Endothelial cell of umbilical vein (primary cell): ENCODE data around the gene SLC25A41. TPM values are rescaled to one million over a fixed set of nuclear protein-coding genes. Genes with fewer than 3 reads are reported as not detected.

Source experiments
- BruUV-seq: library from RNA; stranded (reverse); fragments of 400-500 nt; replicated peaks from 2 replicates; lab custom pipeline; 2021; lab: Mats Ljungman, UMichigan
- CTCF ChIA-PET: fragments of 300-600, 350-600 bp; sonication (Branson Sonifier 250); formaldehyde crosslinking; loops from one replicate; lab custom pipeline; 2021; ENCODE audit warnings: antibody characterized with exemption, inconsistent platforms; lab: Charles Lee
- POLR2A ChIA-PET: fragments of 300-600, 350-600 bp; sonication (Branson Sonifier 250); formaldehyde crosslinking; loops from one replicate; lab custom pipeline; 2021; ENCODE audit warnings: antibody characterized with exemption, inconsistent platforms; lab: Charles Lee
- DNase-seq: peaks from one replicate; pipeline ENCODE4 v3.0.0-alpha.2; 2011; ENCODE audit warnings: low read depth, low spot score
- FAIRE-seq: peaks from 2 replicates; lab custom pipeline; 2011; peaks lifted over from hg19 to GRCh38; lab: Jason Lieb, UNC
- H2AFZ ChIP-seq: 2 replicates; pipeline ENCODE4 v1.6.0; 2012; ENCODE audit warnings: low read depth, low read length, control low read depth, inconsistent platforms
- H3K27ac ChIP-seq: 2 replicates; pipeline ENCODE4 v1.5.1; 2011; ENCODE audit warnings: low read depth, mild to moderate bottlenecking, control low read depth, low read length, moderate library complexity; ENCODE audit not compliant: insufficient read depth
- H3K27me3 ChIP-seq, 2 experiments: 2 replicates each; pipeline versions ENCODE4 v1.6.0 to v1.6.1; 2011; ENCODE audit warnings: low read length in 2 of 2, mixed read lengths in 1 of 2; ENCODE audit not compliant: control insufficient read depth in 2 of 2, insufficient read depth in 2 of 2
- H3K36me3 ChIP-seq, 2 experiments: 2 replicates in 1 of 2; 3 replicates in 1 of 2; pipeline ENCODE4 v1.5.1; 2011; ENCODE audit warnings: low read length in 2 of 2, mild to moderate bottlenecking in 1 of 2, moderate library complexity in 1 of 2; ENCODE audit not compliant: control insufficient read depth in 2 of 2, insufficient read depth in 2 of 2; ENCODE audit errors: extremely low read depth in 1 of 2
- H3K4me1 ChIP-seq: 3 replicates; pipeline ENCODE4 v1.5.1; 2011; ENCODE audit warnings: mild to moderate bottlenecking, low read length; ENCODE audit not compliant: control insufficient read depth, insufficient read depth; ENCODE audit errors: extremely low read depth
- H3K4me2 ChIP-seq: 2 replicates; pipeline ENCODE4 v1.6.1; 2011; ENCODE audit warnings: low read length, control low read depth, mixed read lengths; ENCODE audit not compliant: insufficient read depth
- H3K4me3 ChIP-seq, 3 experiments: fragments of 200-600 bp in 1 of 3; sonication (generic), shearing (Covaris generic) in 1 of 3; replicated peaks in 1 of 3; 2 replicates each; pipeline ENCODE4 v1.5.1; 2011 to 2016; ENCODE audit warnings: control low read depth in 3 of 3, low read length in 3 of 3, mild to moderate bottlenecking in 2 of 3, inconsistent platforms in 1 of 3, low read depth in 1 of 3, moderate library complexity in 1 of 3; ENCODE audit not compliant: insufficient read depth in 1 of 3
- H3K79me2 ChIP-seq: 2 replicates; pipeline ENCODE4 v1.6.0; 2012; ENCODE audit warnings: low read length, inconsistent platforms; ENCODE audit not compliant: control insufficient read depth, insufficient read depth
- H3K9ac ChIP-seq: replicated peaks from 2 replicates; pipeline ENCODE3; 2011; ENCODE audit warnings: low read length, control low read depth; ENCODE audit not compliant: insufficient read depth; ENCODE audit errors: extremely low read depth
- H3K9me1 ChIP-seq: replicated peaks from 3 replicates; pipeline ENCODE4 v1.6.0; 2011; ENCODE audit warnings: mild to moderate bottlenecking, low read length; ENCODE audit not compliant: control insufficient read depth, insufficient read depth; ENCODE audit errors: extremely low read depth
- H3K9me3 ChIP-seq: replicated peaks from 2 replicates; pipeline ENCODE4 v1.5.1; 2012; ENCODE audit warnings: low read length, inconsistent platforms; ENCODE audit not compliant: control insufficient read depth, insufficient read depth
- H4K20me1 ChIP-seq: replicated peaks from 2 replicates; pipeline ENCODE3; 2011; ENCODE audit warnings: mild to moderate bottlenecking, low read length; ENCODE audit not compliant: control insufficient read depth, insufficient read depth; ENCODE audit errors: extremely low read depth
- CTCF ChIP-seq, 2 donors: IDR thresholded peaks; 1 replicate in 1 of 2; 2 replicates in 1 of 2; pipeline ENCODE4 v1.5.1; 2011; ENCODE audit warnings: low read length in 2 of 2, mild to moderate bottlenecking in 2 of 2, moderate library complexity in 2 of 2, control low read depth in 1 of 2, inconsistent platforms in 1 of 2, low read depth in 1 of 2; ENCODE audit not compliant: insufficient read depth in 1 of 2; ENCODE audit errors: extremely low read depth in 1 of 2
- EZH2 ChIP-seq: IDR thresholded peaks from 2 replicates; pipeline ENCODE4 v1.6.1; 2012; ENCODE audit warnings: borderline replicate concordance, low read depth, mild to moderate bottlenecking, moderate library complexity, low read length, inconsistent platforms; ENCODE audit not compliant: severe bottlenecking
- FOS ChIP-seq: IDR thresholded peaks from 2 replicates; pipeline ENCODE4 v1.6.1; 2011; ENCODE audit warnings: mild to moderate bottlenecking, low read length, moderate library complexity, borderline replicate concordance; ENCODE audit not compliant: insufficient read depth
- GATA2 ChIP-seq: IDR thresholded peaks from 2 replicates; pipeline ENCODE4 v1.7.0; 2011; ENCODE audit warnings: low read depth, mild to moderate bottlenecking, moderate library complexity, mixed read lengths, low read length; ENCODE audit not compliant: insufficient read length, insufficient read depth
- JUN ChIP-seq: IDR thresholded peaks from 2 replicates; pipeline ENCODE4 v1.6.1; 2011; ENCODE audit warnings: borderline replicate concordance, low read depth; ENCODE audit not compliant: insufficient read length, insufficient read depth
- MAX ChIP-seq: IDR thresholded peaks from 2 replicates; pipeline ENCODE4 v1.6.1; 2011; ENCODE audit not compliant: insufficient read depth, insufficient read length
- MYC ChIP-seq: IDR thresholded peaks from one replicate; pipeline ENCODE4 v1.6.1; 2011; ENCODE audit warnings: mild to moderate bottlenecking, low read depth, low read length
- POLR2A ChIP-seq: IDR thresholded peaks from 2 replicates; pipeline ENCODE4 v1.6.1; 2012; ENCODE audit warnings: low read depth, mild to moderate bottlenecking, control low read depth, low read length
- POLR2AphosphoS5 ChIP-seq: IDR thresholded peaks from 2 replicates; pipeline ENCODE4 v1.6.1; 2012; ENCODE audit warnings: low read depth, mild to moderate bottlenecking, control low read depth, low read length, moderate library complexity; ENCODE audit not compliant: insufficient read depth
- dilution Hi-C: fragments of 300-500 bp; cut with MboI; formaldehyde crosslinking; loops from one replicate; pipeline ENCODE4 v1.15.0; 2019; ENCODE audit warnings: low sequenced_read_pairs; ENCODE audit not compliant: extremely low pct_ligation_motif_present
- intact Hi-C: fragments of 100-400 bp; cut with micrococcal nuclease; formaldehyde crosslinking; loops from one replicate; pipeline ENCODE4 v1.10.0; 2022
- polyA plus RNA-seq, 4 experiments: library from polyadenylated mRNA; depleted of rRNA in 3 of 4; stranded (reverse) in 3 of 4; unstranded in 1 of 4; fragments of >200 nt; gene quantifications; 2 replicates each; pipeline versions ENCODE4 v1.2.1 to v1.2.3, GENCODE V29; 2011 to 2012; ENCODE audit warnings: missing spikeins in 1 of 4
- total RNA-seq: library from RNA; stranded (reverse); gene quantifications from 2 replicates; pipeline ENCODE4 v1.2.3, GENCODE V29; 2021

Gene SLC25A41
- total and polyA plus RNA-seq, 2 donors (not counting 3 experiments of a cell fraction or from before 2014, with no cell fraction given) = 0.21 TPM; not detected in 1

- TF ChIP-seq GATA2 (no peak), MAX (no peak), CTCF (IDR thresholded peaks at IDR 0.05; ENCODE audit: extremely low read depth in 1 of 2, insufficient read depth in 1 of 2, low read depth in 1 of 2, low read length in 2 of 2) (no peak), MYC (no peak), FOS (no peak), POLR2AphosphoS5 (no peak), POLR2A (no peak), EZH2 (no peak), JUN (no peak)
- Histone ChIP-seq H3K27me3 (no peaks in the 10 kb centered on the region), H3K4me3 (no peak overlapping the region), H3K36me3 (peaks cover 15 to 62% of the 10 kb centered on the region in 2 experiments), H3K4me2 (no peak overlapping the region), H3K9me3 (no peaks in the 10 kb centered on the region), H3K4me1 (no peaks in the 10 kb centered on the region), H3K9me1 (no peaks in the 10 kb centered on the region), H2AFZ (no peak overlapping the region), H3K9ac (no peak overlapping the region), H3K27ac (no peak overlapping the region), H3K79me2 (no peaks in the 10 kb centered on the region), H4K20me1 (no peaks in the 10 kb centered on the region)
- dilution Hi-C loops = no loop called here
- DNase-seq = no peak
- intact Hi-C loops = no loop called here
- POLR2A ChIA-PET = no interaction called here
- no TSS peak for BruUV-seq
- no peak for FAIRE-seq
- CTCF ChIA-PET = no interaction called here
Measured at GRCh38 chr19:6384381-6384780, 49.2 kb downstream of the SLC25A41 start.
